Measurements from ENCODE around the gene HCRTR1. TPM values are rescaled to one million over a fixed set of nuclear protein-coding genes. Genes with fewer than 3 reads are reported as not detected.

The HCRTR1 gene
- total RNA-seq, 1 experiment from 2014 or later = not detected

DNA sequence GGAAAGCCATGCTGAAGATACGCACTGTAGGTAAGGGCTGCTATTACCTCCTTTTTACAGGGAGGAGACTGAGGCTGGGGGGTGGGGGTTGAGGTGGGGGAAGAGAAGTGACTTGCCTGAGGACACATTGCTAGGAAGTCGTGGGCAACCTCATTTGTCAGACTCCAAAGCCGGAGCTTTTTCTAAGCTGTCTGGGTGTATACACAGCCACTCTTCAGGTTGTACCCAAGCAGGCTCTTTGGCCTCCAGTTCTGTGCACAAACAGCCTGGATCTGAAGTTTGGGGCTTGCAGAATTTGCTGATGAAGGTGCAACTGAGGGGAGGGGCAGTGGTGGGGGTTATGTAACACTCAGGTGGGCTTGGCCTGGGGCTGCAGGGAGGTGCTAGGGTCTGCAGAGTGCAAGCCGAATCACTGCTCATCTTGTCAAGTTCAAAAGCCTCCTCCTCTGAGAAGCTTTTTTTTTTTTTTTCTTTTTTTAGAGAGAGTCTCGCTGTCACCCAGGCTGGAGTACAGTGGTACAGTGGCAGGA lies 24.3 kb upstream of the HCRTR1 start:
- H3K4me3 ChIP-seq (ENCODE audit: low read length) = no peak overlapping the region
- no peaks in the 10 kb centered on the region for H3K4me1 ChIP-seq (ENCODE audit: low read length)
- no peaks in the 10 kb centered on the region for H4K20me1 ChIP-seq (ENCODE audit: insufficient read depth, low read depth, low read length)
- no peaks in the 10 kb centered on the region for H3K9me3 ChIP-seq (ENCODE audit: low read length)
- H3K9ac ChIP-seq (ENCODE audit: low read length) = no peak overlapping the region
- H3K36me3 ChIP-seq (ENCODE audit: insufficient read depth, low read length) = no peaks in the 10 kb centered on the region
- no peaks in the 10 kb centered on the region for H3K9me2 ChIP-seq (replicated peaks; ENCODE audit: insufficient read depth, low read length)
- H3K4me2 ChIP-seq (ENCODE audit: low read depth, low read length, poor library complexity, severe bottlenecking) = no peak overlapping the region
- no peak overlapping the region for H2AFZ ChIP-seq (ENCODE audit: low read length)
- H3K79me2 ChIP-seq (ENCODE audit: low read length) = no peaks in the 10 kb centered on the region
- no peak for DNase-seq
- no peaks in the 10 kb centered on the region for H3K27me3 ChIP-seq (ENCODE audit: low read length)
- H3K27ac ChIP-seq (ENCODE audit: low read length) = no peak overlapping the region

DNA sequence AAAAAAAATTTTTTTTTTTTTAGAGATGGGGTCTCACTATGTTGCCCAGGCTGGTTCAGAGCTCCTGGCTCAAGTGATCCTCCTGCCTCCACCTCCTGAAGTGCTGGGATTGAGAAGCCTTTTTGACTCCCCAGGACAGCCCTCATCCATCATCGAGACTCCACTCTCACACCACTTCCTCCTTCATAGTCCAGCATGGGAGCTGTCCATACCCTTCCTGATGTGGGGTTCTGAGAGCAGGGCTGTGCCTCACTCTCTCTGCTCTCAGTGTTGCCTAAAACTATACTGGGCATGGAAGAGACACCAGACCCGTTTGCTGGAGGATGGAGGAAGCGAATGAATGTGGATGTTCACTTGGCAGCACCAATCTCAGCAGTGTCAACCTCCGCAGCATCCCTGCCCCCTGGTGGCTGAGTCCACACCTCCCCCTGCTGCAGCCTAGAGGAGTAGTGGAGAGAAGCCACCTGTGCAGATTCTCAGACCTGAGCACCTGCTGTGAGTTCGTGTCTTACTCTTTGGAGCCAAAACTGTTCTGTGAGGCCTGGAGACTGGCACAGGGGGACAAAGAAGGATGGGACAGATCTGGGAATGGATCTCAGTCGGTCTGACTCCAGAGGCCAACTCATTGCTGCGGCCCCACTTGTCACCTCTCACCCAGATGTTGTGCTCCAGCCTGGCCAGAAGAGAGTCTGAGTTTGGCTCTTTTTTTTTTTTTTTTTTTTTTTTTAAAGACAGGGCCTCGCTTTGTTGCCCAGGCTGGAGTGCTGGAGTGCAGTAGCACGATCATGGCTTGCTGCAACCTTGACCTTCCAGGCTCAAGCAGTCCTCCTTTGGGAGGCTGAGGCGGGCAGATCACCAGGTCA lies 23.5 kb upstream of the HCRTR1 start:
- Histone ChIP-seq H3K9me2 (replicated peaks; ENCODE audit: insufficient read depth, low read length) (no peaks in the 10 kb centered on the region), H3K9ac (ENCODE audit: low read length) (no peak overlapping the region), H3K36me3 (ENCODE audit: insufficient read depth, low read length) (no peaks in the 10 kb centered on the region), H3K27ac (ENCODE audit: low read length) (no peak overlapping the region), H3K4me2 (ENCODE audit: low read depth, low read length, poor library complexity, severe bottlenecking) (no peak overlapping the region), H2AFZ (ENCODE audit: low read length) (no peak overlapping the region), H3K4me1 (ENCODE audit: low read length) (no peaks in the 10 kb centered on the region), H4K20me1 (ENCODE audit: insufficient read depth, low read depth, low read length) (no peaks in the 10 kb centered on the region), H3K79me2 (ENCODE audit: low read length) (no peaks in the 10 kb centered on the region), H3K27me3 (ENCODE audit: low read length) (no peaks in the 10 kb centered on the region), H3K9me3 (ENCODE audit: low read length) (no peaks in the 10 kb centered on the region), H3K4me3 (ENCODE audit: low read length) (no peak overlapping the region)
- DNase-seq = peak; percentile 92

DNA sequence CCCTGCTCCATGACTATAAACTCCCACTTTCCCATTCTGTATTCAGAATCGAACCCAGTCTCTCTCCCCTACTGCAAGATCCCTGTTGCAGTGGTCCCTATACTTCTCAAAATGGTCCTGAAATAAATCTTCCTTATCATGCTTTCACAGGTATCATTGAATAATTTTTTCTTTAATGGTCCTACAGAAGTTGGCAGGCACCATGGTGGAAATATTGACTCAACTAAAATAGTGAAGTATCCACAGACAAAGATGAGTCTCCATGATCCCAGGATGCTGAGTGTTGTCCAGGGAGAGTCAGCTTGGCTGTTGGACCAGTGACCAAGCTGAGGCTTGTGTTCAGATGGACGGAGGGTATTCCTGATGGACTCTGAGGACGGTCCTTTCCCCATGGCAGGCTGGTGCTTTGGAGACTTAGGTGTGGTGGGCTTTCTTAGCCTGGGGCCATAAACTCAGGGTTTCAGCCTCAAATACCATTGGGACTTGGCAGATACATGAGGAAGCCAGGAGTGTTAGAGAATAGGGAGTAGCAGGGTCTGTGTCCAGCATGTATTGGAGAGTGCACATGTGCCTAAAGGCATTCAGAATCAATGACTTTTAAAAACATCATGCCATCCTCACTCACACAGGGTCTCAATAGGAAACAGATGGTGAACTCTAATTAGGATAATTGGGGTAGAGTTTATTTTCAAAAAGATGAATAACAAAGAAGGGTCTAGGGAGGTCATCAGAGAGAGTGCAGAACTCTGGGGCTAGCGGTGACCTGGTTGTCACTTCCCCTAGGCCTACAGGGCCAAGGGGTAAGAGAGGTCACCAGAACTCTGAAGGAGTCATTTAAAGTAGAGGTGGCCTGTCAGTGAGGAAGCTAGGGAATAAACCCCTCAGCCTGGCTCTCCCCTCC lies 21.4 kb upstream of the HCRTR1 start:
- Histone ChIP-seq H3K4me3 (ENCODE audit: low read length) (no peak overlapping the region), H3K36me3 (ENCODE audit: insufficient read depth, low read length) (no peaks in the 10 kb centered on the region), H3K4me1 (ENCODE audit: low read length) (no peaks in the 10 kb centered on the region), H3K79me2 (ENCODE audit: low read length) (no peaks in the 10 kb centered on the region), H3K27me3 (ENCODE audit: low read length) (no peaks in the 10 kb centered on the region), H3K9me3 (ENCODE audit: low read length) (no peaks in the 10 kb centered on the region), H4K20me1 (ENCODE audit: insufficient read depth, low read depth, low read length) (no peaks in the 10 kb centered on the region), H3K4me2 (ENCODE audit: low read depth, low read length, poor library complexity, severe bottlenecking) (no peak overlapping the region), H3K9ac (ENCODE audit: low read length) (no peak overlapping the region), H2AFZ (ENCODE audit: low read length) (no peak overlapping the region), H3K27ac (ENCODE audit: low read length) (no peak overlapping the region), H3K9me2 (replicated peaks; ENCODE audit: insufficient read depth, low read length) (no peaks in the 10 kb centered on the region)
- DNase-seq = no peak

DNA sequence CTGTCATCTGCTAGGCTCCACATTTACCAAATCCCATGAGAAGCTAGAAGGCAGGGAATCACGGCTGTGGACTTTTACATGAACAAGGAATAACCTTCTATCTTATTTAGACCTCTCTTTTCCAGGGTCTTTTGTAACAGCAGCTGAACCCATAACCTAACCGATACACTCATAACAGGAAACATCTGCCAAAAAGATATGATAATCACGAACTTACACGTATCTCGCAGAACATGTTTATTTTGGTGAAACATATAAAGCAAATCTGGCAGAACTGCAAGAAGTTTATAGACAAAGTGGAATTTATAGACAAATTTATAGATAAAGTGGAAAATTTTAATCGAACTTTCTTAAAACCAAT lies 20.8 kb upstream of the HCRTR1 start:
- no peaks in the 10 kb centered on the region for H4K20me1 ChIP-seq (ENCODE audit: insufficient read depth, low read depth, low read length)
- DNase-seq = no peak
- no peaks in the 10 kb centered on the region for H3K36me3 ChIP-seq (ENCODE audit: insufficient read depth, low read length)
- H3K79me2 ChIP-seq (ENCODE audit: low read length) = no peaks in the 10 kb centered on the region
- no peaks in the 10 kb centered on the region for H3K9me3 ChIP-seq (ENCODE audit: low read length)
- no peak overlapping the region for H3K4me2 ChIP-seq (ENCODE audit: low read depth, low read length, poor library complexity, severe bottlenecking)
- no peak overlapping the region for H2AFZ ChIP-seq (ENCODE audit: low read length)
- no peak overlapping the region for H3K9ac ChIP-seq (ENCODE audit: low read length)
- H3K9me2 ChIP-seq (replicated peaks; ENCODE audit: insufficient read depth, low read length) = no peaks in the 10 kb centered on the region
- H3K27me3 ChIP-seq (ENCODE audit: low read length) = no peaks in the 10 kb centered on the region
- H3K27ac ChIP-seq (ENCODE audit: low read length) = no peak overlapping the region
- no peak overlapping the region for H3K4me3 ChIP-seq (ENCODE audit: low read length)
- H3K4me1 ChIP-seq (ENCODE audit: low read length) = no peaks in the 10 kb centered on the region

DNA sequence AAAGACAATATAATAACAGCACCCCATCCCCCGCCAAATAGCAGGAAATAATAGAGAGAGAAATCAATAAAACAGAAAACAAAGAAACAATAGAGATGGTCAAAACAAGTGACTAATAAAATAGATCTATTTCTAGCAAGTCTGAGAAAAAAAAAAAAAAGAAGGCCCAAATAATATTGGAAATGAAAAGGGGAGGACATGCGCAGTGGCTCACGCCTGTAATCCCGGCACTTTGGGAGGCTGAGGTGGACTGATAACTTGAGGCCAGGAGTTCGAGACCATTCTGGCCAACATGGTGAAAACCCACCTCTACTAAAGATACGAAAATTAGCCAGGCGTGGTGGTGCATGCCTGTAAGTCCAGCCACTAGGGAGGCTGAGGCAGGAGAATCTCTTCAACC lies 18.5 kb upstream of the HCRTR1 start:
- no peaks in the 10 kb centered on the region for H3K9me2 ChIP-seq (replicated peaks; ENCODE audit: insufficient read depth, low read length)
- H2AFZ ChIP-seq (ENCODE audit: low read length) = no peak overlapping the region
- H3K4me2 ChIP-seq (ENCODE audit: low read depth, low read length, poor library complexity, severe bottlenecking) = no peak overlapping the region
- no peaks in the 10 kb centered on the region for H3K36me3 ChIP-seq (ENCODE audit: insufficient read depth, low read length)
- no peaks in the 10 kb centered on the region for H4K20me1 ChIP-seq (ENCODE audit: insufficient read depth, low read depth, low read length)
- DNase-seq = no peak
- no peaks in the 10 kb centered on the region for H3K9me3 ChIP-seq (ENCODE audit: low read length)
- no peak overlapping the region for H3K4me3 ChIP-seq (ENCODE audit: low read length)
- no peaks in the 10 kb centered on the region for H3K4me1 ChIP-seq (ENCODE audit: low read length)
- H3K27ac ChIP-seq (ENCODE audit: low read length) = no peak overlapping the region
- H3K9ac ChIP-seq (ENCODE audit: low read length) = no peak overlapping the region
- H3K79me2 ChIP-seq (ENCODE audit: low read length) = no peaks in the 10 kb centered on the region
- no peaks in the 10 kb centered on the region for H3K27me3 ChIP-seq (ENCODE audit: low read length)

DNA sequence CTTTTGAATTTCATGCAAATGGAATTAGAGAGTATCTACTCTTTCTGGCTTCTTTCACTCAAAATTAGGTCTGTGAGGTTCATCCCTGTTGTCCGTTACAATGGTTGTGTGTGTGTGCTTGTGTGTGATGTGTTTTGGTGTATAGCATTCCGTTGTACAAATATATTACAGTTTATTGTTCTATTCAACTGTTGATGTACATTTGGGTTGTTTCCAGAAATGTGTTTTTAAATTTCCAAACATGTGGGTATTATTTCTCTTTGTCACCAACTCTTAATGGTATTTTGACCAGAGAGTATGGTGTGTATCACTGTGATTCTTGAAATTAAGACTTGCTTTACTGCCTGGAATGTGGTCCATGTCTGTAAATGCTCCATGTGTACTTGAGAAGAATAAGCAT lies 16.8 kb upstream of the HCRTR1 start:
- Histone ChIP-seq H4K20me1 (ENCODE audit: insufficient read depth, low read depth, low read length) (no peaks in the 10 kb centered on the region), H3K4me2 (ENCODE audit: low read depth, low read length, poor library complexity, severe bottlenecking) (no peak overlapping the region), H3K9me3 (ENCODE audit: low read length) (no peaks in the 10 kb centered on the region), H3K27me3 (ENCODE audit: low read length) (no peaks in the 10 kb centered on the region), H3K9ac (ENCODE audit: low read length) (no peak overlapping the region), H3K9me2 (replicated peaks; ENCODE audit: insufficient read depth, low read length) (no peaks in the 10 kb centered on the region), H3K27ac (ENCODE audit: low read length) (no peak overlapping the region), H3K79me2 (ENCODE audit: low read length) (no peaks in the 10 kb centered on the region), H2AFZ (ENCODE audit: low read length) (no peak overlapping the region), H3K4me1 (ENCODE audit: low read length) (peaks cover 1% of the 10 kb centered on the region), H3K4me3 (ENCODE audit: low read length) (no peak overlapping the region), H3K36me3 (ENCODE audit: insufficient read depth, low read length) (no peaks in the 10 kb centered on the region)
- no peak for DNase-seq

DNA sequence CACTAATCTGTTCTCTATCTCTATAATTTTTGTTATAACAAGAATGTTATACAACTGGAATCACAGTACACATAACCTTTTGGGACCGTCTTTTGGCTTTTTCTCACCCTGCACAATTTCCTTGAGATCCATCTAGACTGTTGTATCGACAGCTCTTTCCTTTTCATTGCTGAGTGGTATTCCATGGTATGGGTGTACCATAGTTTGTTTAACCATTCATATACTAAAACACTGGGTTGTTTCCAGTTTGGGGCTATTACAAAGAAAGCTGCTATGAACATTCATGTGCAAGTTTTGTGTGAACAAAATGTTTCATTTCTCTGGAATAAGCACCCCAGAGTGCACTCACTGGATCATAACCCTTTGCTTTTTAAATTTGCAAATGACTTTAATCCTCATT lies 15.4 kb upstream of the HCRTR1 start:
- Histone ChIP-seq H3K4me3 (ENCODE audit: low read length) (no peak overlapping the region), H2AFZ (ENCODE audit: low read length) (no peak overlapping the region), H3K9me2 (replicated peaks; ENCODE audit: insufficient read depth, low read length) (no peaks in the 10 kb centered on the region), H3K9me3 (ENCODE audit: low read length) (no peaks in the 10 kb centered on the region), H4K20me1 (ENCODE audit: insufficient read depth, low read depth, low read length) (no peaks in the 10 kb centered on the region), H3K36me3 (ENCODE audit: insufficient read depth, low read length) (no peaks in the 10 kb centered on the region), H3K4me1 (ENCODE audit: low read length) (peaks cover 11% of the 10 kb centered on the region), H3K27ac (ENCODE audit: low read length) (no peak overlapping the region), H3K4me2 (ENCODE audit: low read depth, low read length, poor library complexity, severe bottlenecking) (no peak overlapping the region), H3K27me3 (ENCODE audit: low read length) (no peaks in the 10 kb centered on the region), H3K79me2 (ENCODE audit: low read length) (no peaks in the 10 kb centered on the region), H3K9ac (ENCODE audit: low read length) (no peak overlapping the region)
- DNase-seq = no peak

DNA sequence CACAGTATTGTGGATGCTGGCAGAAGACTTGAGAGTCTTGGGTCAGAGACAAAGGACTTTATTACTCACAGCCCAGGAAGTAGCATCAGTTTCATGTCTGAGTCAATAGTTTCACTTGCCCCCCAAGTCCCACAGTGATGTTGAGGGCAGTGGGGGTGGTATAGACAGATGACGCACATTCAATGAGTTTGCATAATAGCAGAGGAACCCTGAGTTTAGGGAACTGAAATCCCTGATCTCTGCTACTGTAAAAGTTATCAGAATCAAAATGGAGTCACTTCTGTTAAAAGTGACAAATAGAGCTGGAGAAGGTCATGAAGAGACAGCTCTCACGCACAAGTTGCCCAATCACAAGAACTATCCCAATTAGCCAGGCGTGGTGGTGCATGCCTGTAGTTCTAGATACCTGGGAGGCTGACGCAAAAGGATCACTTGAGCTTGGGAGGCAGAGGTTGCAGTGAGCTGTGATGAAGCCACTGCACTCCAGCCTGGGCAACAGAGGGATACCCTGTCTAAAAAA lies 11.5 kb upstream of the HCRTR1 start:
- no peaks in the 10 kb centered on the region for H4K20me1 ChIP-seq (ENCODE audit: insufficient read depth, low read depth, low read length)
- no peak overlapping the region for H3K27ac ChIP-seq (ENCODE audit: low read length)
- peak overlapping the region; percentile 2 for H3K4me2 ChIP-seq (ENCODE audit: low read depth, low read length, poor library complexity, severe bottlenecking)
- peaks cover 11% of the 10 kb centered on the region for H3K4me1 ChIP-seq (ENCODE audit: low read length)
- H3K36me3 ChIP-seq (ENCODE audit: insufficient read depth, low read length) = no peaks in the 10 kb centered on the region
- H3K9me2 ChIP-seq (replicated peaks; ENCODE audit: insufficient read depth, low read length) = no peaks in the 10 kb centered on the region
- H3K79me2 ChIP-seq (ENCODE audit: low read length) = no peaks in the 10 kb centered on the region
- H3K27me3 ChIP-seq (ENCODE audit: low read length) = no peaks in the 10 kb centered on the region
- H3K4me3 ChIP-seq (ENCODE audit: low read length) = no peak overlapping the region
- DNase-seq = peak; percentile 80
- peak overlapping the region; percentile 87 for H2AFZ ChIP-seq (ENCODE audit: low read length)
- H3K9ac ChIP-seq (ENCODE audit: low read length) = no peak overlapping the region
- H3K9me3 ChIP-seq (ENCODE audit: low read length) = no peaks in the 10 kb centered on the region

Data from Karpas-422 (cell line).